Ishikawa (cell line): Measurements from ENCODE around the gene PEX26.

ENCODE experiments used
- CEBPB ChIP-seq: IDR thresholded peaks from 2 replicates; pipeline ENCODE4 v1.6.1; 2012
- CREB1 ChIP-seq: IDR thresholded peaks from 2 replicates; pipeline ENCODE4 v1.6.1; 2012; ENCODE audit warnings: low read depth
- EGR1 ChIP-seq: IDR thresholded peaks from 2 replicates; pipeline ENCODE4 v1.6.1; 2012
- EP300 ChIP-seq: IDR thresholded peaks from 2 replicates; pipeline ENCODE4 v1.6.1; 2012; ENCODE audit warnings: borderline replicate concordance
- FOXM1 ChIP-seq: IDR thresholded peaks from 2 replicates; pipeline ENCODE4 v1.6.1; 2012; ENCODE audit warnings: low read depth, borderline replicate concordance
- NFIC ChIP-seq: IDR thresholded peaks from 2 replicates; pipeline ENCODE4 v1.6.1; 2012
- RAD21 ChIP-seq: IDR thresholded peaks from 2 replicates; pipeline ENCODE4 v1.6.1; 2012; ENCODE audit warnings: low read depth
- REST ChIP-seq: IDR thresholded peaks from 2 replicates; pipeline ENCODE4 v1.6.1; 2012; ENCODE audit warnings: low read depth, mild to moderate bottlenecking
- TAF1 ChIP-seq: IDR thresholded peaks from 2 replicates; pipeline ENCODE4 v1.6.1; 2012; ENCODE audit warnings: low read depth, mild to moderate bottlenecking
- TCF12 ChIP-seq: IDR thresholded peaks from 2 replicates; pipeline ENCODE4 v1.6.1; 2012; ENCODE audit warnings: low read depth
- TEAD4 ChIP-seq: IDR thresholded peaks from 2 replicates; pipeline ENCODE4 v1.6.1; 2012
- USF1 ChIP-seq: IDR thresholded peaks from 2 replicates; pipeline ENCODE4 v1.6.1; 2012
- YY1 ChIP-seq: IDR thresholded peaks from 2 replicates; pipeline ENCODE4 v1.6.1; 2012; ENCODE audit warnings: low read depth
- ZBTB7A ChIP-seq: IDR thresholded peaks from 2 replicates; pipeline ENCODE4 v1.6.1; 2012; ENCODE audit warnings: low read depth
- TF ChIP-seq, protein P1 (sequence below): IDR thresholded peaks from 2 replicates; pipeline ENCODE4 v1.6.1; 2012

The PEX26 gene

GRCh38 chr22:18087350-18087855 is 9.6 kb downstream of the PEX26 start:
- TF ChIP-seq CREB1, result no peak
- TF ChIP-seq ZBTB7A, result no peak
- no peak for TF ChIP-seq TCF12
- TF ChIP-seq CEBPB, result no peak
- TF ChIP-seq EP300, result no peak
- no peak for TF ChIP-seq TEAD4
- TF ChIP-seq TAF1, result no peak
- no peak for TF ChIP-seq EGR1
- no peak for TF ChIP-seq RAD21

DNA sequence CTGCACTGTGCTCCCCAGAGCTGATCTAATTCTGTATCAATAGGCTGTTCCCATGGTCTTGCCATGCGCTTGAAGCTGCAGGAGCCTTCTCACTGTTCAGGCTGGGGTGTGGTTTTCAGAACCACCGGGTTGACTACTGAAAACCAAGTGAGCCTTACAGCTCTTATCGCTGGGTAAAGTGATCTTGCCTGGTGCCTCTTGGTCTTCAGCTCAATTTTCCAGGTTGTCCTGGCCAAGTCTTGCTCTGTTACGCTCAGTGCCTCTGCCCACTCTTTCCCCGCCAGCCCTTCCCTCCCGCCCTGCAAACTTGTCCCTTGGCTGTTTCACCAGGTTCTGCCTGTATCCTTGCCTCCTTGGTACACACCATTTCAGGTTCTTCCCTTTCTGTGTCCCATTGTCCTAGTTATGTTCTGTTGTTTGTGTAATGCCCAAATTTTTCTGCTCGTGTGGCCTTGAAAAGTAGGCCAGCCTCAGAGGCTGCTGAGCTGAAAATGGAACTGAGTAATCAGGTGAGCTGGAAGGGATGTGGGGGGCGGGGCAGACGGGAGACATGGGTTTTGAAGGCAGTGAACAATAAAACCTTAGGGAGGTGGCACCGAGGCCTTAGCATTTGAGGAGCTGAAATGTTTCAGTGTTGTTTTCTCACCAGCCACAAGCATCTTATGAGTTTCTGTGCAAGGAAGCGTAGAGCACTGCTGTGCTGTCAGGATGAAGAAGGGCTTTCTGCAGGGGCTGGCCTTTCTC is 11.2 kb downstream of the PEX26 start:
- TF ChIP-seq YY1, result no peak
- TF ChIP-seq TEAD4, result no peak
- TF ChIP-seq EP300, result no peak
- no peak for TF ChIP-seq FOXM1
- no peak for TF ChIP-seq REST
- TF ChIP-seq, protein P1, sequence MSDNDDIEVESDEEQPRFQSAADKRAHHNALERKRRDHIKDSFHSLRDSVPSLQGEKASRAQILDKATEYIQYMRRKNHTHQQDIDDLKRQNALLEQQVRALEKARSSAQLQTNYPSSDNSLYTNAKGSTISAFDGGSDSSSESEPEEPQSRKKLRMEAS, result no peak
- TF ChIP-seq USF1, result no peak
- TF ChIP-seq NFIC, result no peak
- TF ChIP-seq CEBPB, result no peak
- no peak for TF ChIP-seq TCF12
- no peak for TF ChIP-seq ZBTB7A
- no peak for TF ChIP-seq RAD21
- TF ChIP-seq TAF1, result no peak
- TF ChIP-seq CREB1, result no peak

GRCh38 chr22:18090286-18090685 is 12.5 kb downstream of the PEX26 start:
- TF ChIP-seq NFIC (no peak), USF1 (no peak), YY1 (no peak), TAF1 (no peak), RAD21 (no peak), TCF12 (no peak), ZBTB7A (no peak), EGR1 (no peak), TEAD4 (no peak), CEBPB (no peak), REST (no peak), EP300 (no peak), FOXM1 (no peak), CREB1 (no peak)
- TF ChIP-seq, protein P1, result no peak

DNA sequence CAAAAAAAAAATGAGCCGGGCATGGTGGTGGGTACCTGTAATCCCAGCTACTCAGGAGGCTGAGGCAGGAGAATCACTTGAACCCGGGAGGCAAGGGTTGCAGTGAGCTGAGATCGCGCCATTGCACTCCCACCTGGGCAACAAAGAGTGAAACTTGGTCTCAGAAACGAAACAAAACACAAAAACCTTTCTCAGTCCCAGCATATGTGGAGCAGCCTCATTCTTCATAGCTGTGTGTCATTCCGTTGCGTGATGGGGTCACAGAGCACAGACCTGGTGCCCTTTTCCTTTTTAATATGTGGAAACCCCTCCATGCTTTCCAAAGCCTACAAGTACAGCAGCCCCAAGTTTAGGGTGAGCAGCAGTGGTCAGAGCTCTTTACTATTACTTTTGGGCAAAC is 13.7 kb downstream of the PEX26 start:
- TF ChIP-seq ZBTB7A (no peak), REST (no peak), EP300 (no peak), TAF1 (no peak), USF1 (no peak), FOXM1 (no peak), NFIC (no peak)
- TF ChIP-seq, protein P1, result no peak
